Measurements from ENCODE around the gene SEMA3D. TPM values are rescaled to one million over a fixed set of nuclear protein-coding genes. Genes with fewer than 3 reads are reported as not detected.

SEMA3D gene
- total RNA-seq, 1 donor from 2014 or later: 0.47 TPM

GRCh38 chr7:85097844-85098243 lies 89.0 kb downstream of the SEMA3D start:
- no peak overlapping the region for H3K4me3 Mint-ChIP-seq
- DNase-seq: no peak
- intact Hi-C loops (cut with micrococcal nuclease): no loop called here

GRCh38 chr7:85095806-85096205 lies 91.0 kb downstream of the SEMA3D start:
- no peaks in the 10 kb centered on the region for H3K9me3 Mint-ChIP-seq
- H3K27ac Mint-ChIP-seq: no peak overlapping the region
- intact Hi-C loops (cut with micrococcal nuclease): no loop called here
- DNase-seq: no peak
- no peaks in the 10 kb centered on the region for H3K36me3 Mint-ChIP-seq (ENCODE audit: low read depth)
- H3K4me3 Mint-ChIP-seq: no peak overlapping the region
- no peaks in the 10 kb centered on the region for H3K27me3 Mint-ChIP-seq
- H3K4me1 Mint-ChIP-seq: no peaks in the 10 kb centered on the region

More at GRCh38 chr7:85097844-85098243, 89.0 kb downstream of the SEMA3D start:
- no peaks in the 10 kb centered on the region for H3K27me3 Mint-ChIP-seq
- H3K36me3 Mint-ChIP-seq (ENCODE audit: low read depth): no peaks in the 10 kb centered on the region
- no peak overlapping the region for H3K27ac Mint-ChIP-seq
- no peaks in the 10 kb centered on the region for H3K4me1 Mint-ChIP-seq
- H3K9me3 Mint-ChIP-seq: no peaks in the 10 kb centered on the region

- H3K36me3 Mint-ChIP-seq (ENCODE audit: low read depth): no peaks in the 10 kb centered on the region
- H3K4me3 Mint-ChIP-seq: no peak overlapping the region
- DNase-seq: no peak
- no peaks in the 10 kb centered on the region for H3K4me1 Mint-ChIP-seq
- intact Hi-C loops (cut with micrococcal nuclease): no loop called here
- no peak overlapping the region for H3K27ac Mint-ChIP-seq
- no peaks in the 10 kb centered on the region for H3K9me3 Mint-ChIP-seq
- H3K27me3 Mint-ChIP-seq: no peaks in the 10 kb centered on the region
These were observed 91.5 kb downstream of the SEMA3D start for GRCh38 chr7:85095366-85095765.

GRCh38 chr7:85094046-85094725 lies 92.7 kb downstream of the SEMA3D start:
- intact Hi-C loops (cut with micrococcal nuclease): no loop called here
- no peak for DNase-seq
- H3K27ac Mint-ChIP-seq: no peak overlapping the region
- H3K4me1 Mint-ChIP-seq: no peaks in the 10 kb centered on the region
- H3K27me3 Mint-ChIP-seq: no peaks in the 10 kb centered on the region
- H3K4me3 Mint-ChIP-seq: no peak overlapping the region
- H3K9me3 Mint-ChIP-seq: no peaks in the 10 kb centered on the region
- no peaks in the 10 kb centered on the region for H3K36me3 Mint-ChIP-seq (ENCODE audit: low read depth)

GRCh38 chr7:85091565-85091928 lies 95.3 kb downstream of the SEMA3D start:
- no peak for DNase-seq
- no peaks in the 10 kb centered on the region for H3K36me3 Mint-ChIP-seq (ENCODE audit: low read depth)
- no peaks in the 10 kb centered on the region for H3K27me3 Mint-ChIP-seq

GRCh38 chr7:85090919-85091564 lies 95.8 kb downstream of the SEMA3D start:
- H3K27ac Mint-ChIP-seq: no peak overlapping the region
- no peaks in the 10 kb centered on the region for H3K4me1 Mint-ChIP-seq
- no peaks in the 10 kb centered on the region for H3K36me3 Mint-ChIP-seq (ENCODE audit: low read depth)
- H3K27me3 Mint-ChIP-seq: no peaks in the 10 kb centered on the region
- intact Hi-C loops (cut with micrococcal nuclease): no loop called here
- no peak overlapping the region for H3K4me3 Mint-ChIP-seq
- no peak for DNase-seq
- no peaks in the 10 kb centered on the region for H3K9me3 Mint-ChIP-seq

More at GRCh38 chr7:85091565-85091928, 95.3 kb downstream of the SEMA3D start:
- intact Hi-C loops (cut with micrococcal nuclease): no loop called here
- Mint-ChIP-seq H3K4me3 (no peak overlapping the region), H3K27ac (no peak overlapping the region), H3K4me1 (no peaks in the 10 kb centered on the region), H3K9me3 (no peaks in the 10 kb centered on the region)

GRCh38 chr7:85090143-85090542 lies 96.7 kb downstream of the SEMA3D start:
- intact Hi-C loops (cut with micrococcal nuclease): no loop called here
- Mint-ChIP-seq H3K36me3 (ENCODE audit: low read depth) (no peaks in the 10 kb centered on the region), H3K27ac (no peak overlapping the region), H3K9me3 (no peaks in the 10 kb centered on the region), H3K4me3 (no peak overlapping the region), H3K27me3 (no peaks in the 10 kb centered on the region), H3K4me1 (no peaks in the 10 kb centered on the region)
- no peak for DNase-seq

GRCh38 chr7:85081846-85082245 lies 105.0 kb downstream of the SEMA3D start:
- H3K4me1 Mint-ChIP-seq: no peaks in the 10 kb centered on the region
- no peaks in the 10 kb centered on the region for H3K9me3 Mint-ChIP-seq
- H3K27ac Mint-ChIP-seq: no peak overlapping the region
- H3K36me3 Mint-ChIP-seq (ENCODE audit: low read depth): no peaks in the 10 kb centered on the region
- no peak overlapping the region for H3K4me3 Mint-ChIP-seq
- no peaks in the 10 kb centered on the region for H3K27me3 Mint-ChIP-seq
- no peak for DNase-seq
- intact Hi-C loops (cut with micrococcal nuclease): no loop called here

- no peaks in the 10 kb centered on the region for H3K27me3 Mint-ChIP-seq
- H3K4me1 Mint-ChIP-seq: no peaks in the 10 kb centered on the region
- H3K36me3 Mint-ChIP-seq (ENCODE audit: low read depth): no peaks in the 10 kb centered on the region
- intact Hi-C loops (cut with micrococcal nuclease): no loop called here
- no peak overlapping the region for H3K4me3 Mint-ChIP-seq
- no peak for DNase-seq
- H3K27ac Mint-ChIP-seq: no peak overlapping the region
- H3K9me3 Mint-ChIP-seq: no peaks in the 10 kb centered on the region
These were observed 105.5 kb downstream of the SEMA3D start for GRCh38 chr7:85081392-85081791.

- DNase-seq: no peak
- no peak overlapping the region for H3K27ac Mint-ChIP-seq
- no peak overlapping the region for H3K4me3 Mint-ChIP-seq
- no peaks in the 10 kb centered on the region for H3K9me3 Mint-ChIP-seq
- no peaks in the 10 kb centered on the region for H3K27me3 Mint-ChIP-seq
- no peaks in the 10 kb centered on the region for H3K36me3 Mint-ChIP-seq (ENCODE audit: low read depth)
- intact Hi-C loops (cut with micrococcal nuclease): no loop called here
- no peaks in the 10 kb centered on the region for H3K4me1 Mint-ChIP-seq
These were observed 107.4 kb downstream of the SEMA3D start for GRCh38 chr7:85079434-85079833.

GRCh38 chr7:85078181-85078580 lies 108.7 kb downstream of the SEMA3D start:
- intact Hi-C loops (cut with micrococcal nuclease): no loop called here
- Mint-ChIP-seq H3K4me3 (no peak overlapping the region), H3K27ac (no peak overlapping the region), H3K9me3 (no peaks in the 10 kb centered on the region), H3K27me3 (no peaks in the 10 kb centered on the region), H3K4me1 (no peaks in the 10 kb centered on the region), H3K36me3 (ENCODE audit: low read depth) (no peaks in the 10 kb centered on the region)
- no peak for DNase-seq

GRCh38 chr7:85075864-85076263 lies 111.0 kb downstream of the SEMA3D start:
- intact Hi-C loops (cut with micrococcal nuclease): no loop called here
- Mint-ChIP-seq H3K9me3 (no peaks in the 10 kb centered on the region), H3K27ac (no peak overlapping the region), H3K36me3 (ENCODE audit: low read depth) (no peaks in the 10 kb centered on the region), H3K27me3 (no peaks in the 10 kb centered on the region), H3K4me1 (no peaks in the 10 kb centered on the region), H3K4me3 (no peak overlapping the region)
- no peak for DNase-seq

- Mint-ChIP-seq H3K36me3 (ENCODE audit: low read depth) (no peaks in the 10 kb centered on the region), H3K9me3 (no peaks in the 10 kb centered on the region), H3K27ac (no peak overlapping the region), H3K27me3 (no peaks in the 10 kb centered on the region), H3K4me1 (no peaks in the 10 kb centered on the region), H3K4me3 (no peak overlapping the region)
- DNase-seq: no peak
- intact Hi-C loops (cut with micrococcal nuclease): no loop called here
These were observed 111.9 kb downstream of the SEMA3D start for GRCh38 chr7:85074992-85075391.

GRCh38 chr7:85074016-85074415 lies 112.8 kb downstream of the SEMA3D start:
- no peak for DNase-seq
- intact Hi-C loops (cut with micrococcal nuclease): no loop called here
- H3K4me3 Mint-ChIP-seq: no peak overlapping the region
- no peaks in the 10 kb centered on the region for H3K4me1 Mint-ChIP-seq
- no peaks in the 10 kb centered on the region for H3K9me3 Mint-ChIP-seq
- H3K27me3 Mint-ChIP-seq: no peaks in the 10 kb centered on the region
- H3K36me3 Mint-ChIP-seq (ENCODE audit: low read depth): no peaks in the 10 kb centered on the region
- no peak overlapping the region for H3K27ac Mint-ChIP-seq
